Measurements from ENCODE around the gene GPRC6A.

- TF ChIP-seq POLR2A (IDR thresholded peaks at IDR 0.05) (no peak), CTCF (IDR thresholded peaks at IDR 0.05) (no peak), EP300 (IDR thresholded peaks at IDR 0.05) (no peak)
Observed at GRCh38 chr6:116812051-116812650, 16.7 kb downstream of the GPRC6A start.

All from ovary (tissue), 3 donors.